K562 (cell line): ENCODE measurements around the gene KIAA1958.

Experiments
- EP300 ChIP-seq: IDR thresholded peaks from 2 replicates; pipeline ENCODE4 v1.6.1; 2012; ENCODE audit warnings: low read length, improper control_type of control experiment
- JUND ChIP-seq, 2 experiments: IDR thresholded peaks; 2 replicates in 1 of 2; 3 replicates in 1 of 2; pipeline ENCODE4 v1.6.1; 2011; ENCODE audit warnings: borderline replicate concordance in 2 of 2, low read depth in 2 of 2, low read length in 2 of 2, improper control_type of control experiment in 1 of 2, missing biosample characterization in 1 of 2, missing genetic modification characterization in 1 of 2, missing genetic modification reagents in 1 of 2
- POLR2AphosphoS5 ChIP-seq: IDR thresholded peaks from 2 replicates; pipeline ENCODE4 v1.6.1; 2011; ENCODE audit warnings: mild to moderate bottlenecking, low read depth, low read length, moderate library complexity; ENCODE audit not compliant: control insufficient read depth, insufficient read depth

GRCh38 chr9:112501287-112501686, 14.7 kb downstream of the KIAA1958 start:
- no peak for TF ChIP-seq EP300
- TF ChIP-seq POLR2AphosphoS5 = no peak
- no peak for TF ChIP-seq JUND (IDR thresholded peaks at IDR 0.05; ENCODE audit: borderline replicate concordance, low read depth, low read length)
- no peak for TF ChIP-seq JUND (tag; IDR thresholded peaks at IDR 0.05; ENCODE audit: borderline replicate concordance, low read depth, low read length)
